ENCODE results near the gene SSPN.

DNA sequence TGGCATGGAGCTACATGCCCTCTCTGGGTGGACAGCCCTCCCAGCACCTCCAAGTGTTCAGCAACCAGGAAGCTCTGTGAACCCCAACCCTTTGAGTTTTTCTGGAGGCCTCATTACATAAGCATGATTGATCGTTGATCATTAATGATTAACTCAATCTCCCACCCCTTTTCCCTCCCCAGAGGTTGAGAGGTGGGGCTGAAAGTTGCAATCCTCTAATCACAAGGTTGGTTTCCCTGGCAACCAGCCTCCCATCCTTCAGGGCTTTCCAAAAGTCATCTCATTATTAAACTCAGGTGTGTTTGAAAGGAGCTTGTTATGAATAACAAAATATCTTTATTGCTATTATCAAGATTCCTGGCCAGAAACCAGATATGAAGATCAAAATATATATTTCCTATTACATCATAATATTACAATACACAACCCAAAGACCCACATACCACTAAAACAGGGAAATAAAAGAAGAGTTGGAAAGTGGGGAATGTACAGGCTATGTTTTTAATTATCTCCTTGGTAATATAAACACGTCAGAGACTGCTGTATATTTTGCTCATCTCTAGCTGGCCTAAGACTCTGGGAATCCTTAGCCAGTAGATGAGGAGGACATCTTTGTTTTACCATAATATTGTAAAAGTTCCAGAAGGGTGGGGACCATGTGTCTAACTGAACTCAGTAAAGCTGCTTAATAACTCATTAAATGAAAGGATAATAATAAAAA lies 73.6 kb downstream of the SSPN start:
- no peak for TF ChIP-seq EZH2 (IDR thresholded peaks at IDR 0.05; ENCODE audit: low read depth, unreplicated experiment)
- TF ChIP-seq, protein P1, sequence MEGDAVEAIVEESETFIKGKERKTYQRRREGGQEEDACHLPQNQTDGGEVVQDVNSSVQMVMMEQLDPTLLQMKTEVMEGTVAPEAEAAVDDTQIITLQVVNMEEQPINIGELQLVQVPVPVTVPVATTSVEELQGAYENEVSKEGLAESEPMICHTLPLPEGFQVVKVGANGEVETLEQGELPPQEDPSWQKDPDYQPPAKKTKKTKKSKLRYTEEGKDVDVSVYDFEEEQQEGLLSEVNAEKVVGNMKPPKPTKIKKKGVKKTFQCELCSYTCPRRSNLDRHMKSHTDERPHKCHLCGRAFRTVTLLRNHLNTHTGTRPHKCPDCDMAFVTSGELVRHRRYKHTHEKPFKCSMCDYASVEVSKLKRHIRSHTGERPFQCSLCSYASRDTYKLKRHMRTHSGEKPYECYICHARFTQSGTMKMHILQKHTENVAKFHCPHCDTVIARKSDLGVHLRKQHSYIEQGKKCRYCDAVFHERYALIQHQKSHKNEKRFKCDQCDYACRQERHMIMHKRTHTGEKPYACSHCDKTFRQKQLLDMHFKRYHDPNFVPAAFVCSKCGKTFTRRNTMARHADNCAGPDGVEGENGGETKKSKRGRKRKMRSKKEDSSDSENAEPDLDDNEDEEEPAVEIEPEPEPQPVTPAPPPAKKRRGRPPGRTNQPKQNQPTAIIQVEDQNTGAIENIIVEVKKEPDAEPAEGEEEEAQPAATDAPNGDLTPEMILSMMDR (conservative IDR thresholded peaks at IDR 0.05; ENCODE audit: low read depth in 2 of 2), result no peak
- TF ChIP-seq, protein P2, sequence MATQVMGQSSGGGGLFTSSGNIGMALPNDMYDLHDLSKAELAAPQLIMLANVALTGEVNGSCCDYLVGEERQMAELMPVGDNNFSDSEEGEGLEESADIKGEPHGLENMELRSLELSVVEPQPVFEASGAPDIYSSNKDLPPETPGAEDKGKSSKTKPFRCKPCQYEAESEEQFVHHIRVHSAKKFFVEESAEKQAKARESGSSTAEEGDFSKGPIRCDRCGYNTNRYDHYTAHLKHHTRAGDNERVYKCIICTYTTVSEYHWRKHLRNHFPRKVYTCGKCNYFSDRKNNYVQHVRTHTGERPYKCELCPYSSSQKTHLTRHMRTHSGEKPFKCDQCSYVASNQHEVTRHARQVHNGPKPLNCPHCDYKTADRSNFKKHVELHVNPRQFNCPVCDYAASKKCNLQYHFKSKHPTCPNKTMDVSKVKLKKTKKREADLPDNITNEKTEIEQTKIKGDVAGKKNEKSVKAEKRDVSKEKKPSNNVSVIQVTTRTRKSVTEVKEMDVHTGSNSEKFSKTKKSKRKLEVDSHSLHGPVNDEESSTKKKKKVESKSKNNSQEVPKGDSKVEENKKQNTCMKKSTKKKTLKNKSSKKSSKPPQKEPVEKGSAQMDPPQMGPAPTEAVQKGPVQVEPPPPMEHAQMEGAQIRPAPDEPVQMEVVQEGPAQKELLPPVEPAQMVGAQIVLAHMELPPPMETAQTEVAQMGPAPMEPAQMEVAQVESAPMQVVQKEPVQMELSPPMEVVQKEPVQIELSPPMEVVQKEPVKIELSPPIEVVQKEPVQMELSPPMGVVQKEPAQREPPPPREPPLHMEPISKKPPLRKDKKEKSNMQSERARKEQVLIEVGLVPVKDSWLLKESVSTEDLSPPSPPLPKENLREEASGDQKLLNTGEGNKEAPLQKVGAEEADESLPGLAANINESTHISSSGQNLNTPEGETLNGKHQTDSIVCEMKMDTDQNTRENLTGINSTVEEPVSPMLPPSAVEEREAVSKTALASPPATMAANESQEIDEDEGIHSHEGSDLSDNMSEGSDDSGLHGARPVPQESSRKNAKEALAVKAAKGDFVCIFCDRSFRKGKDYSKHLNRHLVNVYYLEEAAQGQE (IDR thresholded peaks at IDR 0.05; ENCODE audit: unreplicated experiment), result no peak
- no peak for TF ChIP-seq CREB1 (CRISPR knock-in tag; IDR thresholded peaks at IDR 0.05; ENCODE audit: low read depth)
- TF ChIP-seq ZNF114 (CRISPR knock-in tag; IDR thresholded peaks at IDR 0.05), result no peak
- no peak for TF ChIP-seq ETS1 (IDR thresholded peaks at IDR 0.05)
